ENCODE measurements around the gene PLCB2. TPM values are rescaled to one million over a fixed set of nuclear protein-coding genes. Genes with fewer than 3 reads are reported as not detected.

The PLCB2 gene
- total and polyA plus RNA-seq, 2 donors (not counting 3 experiments of a cell fraction or from before 2014, with no cell fraction given): 1.5 to 1.6 TPM

DNA sequence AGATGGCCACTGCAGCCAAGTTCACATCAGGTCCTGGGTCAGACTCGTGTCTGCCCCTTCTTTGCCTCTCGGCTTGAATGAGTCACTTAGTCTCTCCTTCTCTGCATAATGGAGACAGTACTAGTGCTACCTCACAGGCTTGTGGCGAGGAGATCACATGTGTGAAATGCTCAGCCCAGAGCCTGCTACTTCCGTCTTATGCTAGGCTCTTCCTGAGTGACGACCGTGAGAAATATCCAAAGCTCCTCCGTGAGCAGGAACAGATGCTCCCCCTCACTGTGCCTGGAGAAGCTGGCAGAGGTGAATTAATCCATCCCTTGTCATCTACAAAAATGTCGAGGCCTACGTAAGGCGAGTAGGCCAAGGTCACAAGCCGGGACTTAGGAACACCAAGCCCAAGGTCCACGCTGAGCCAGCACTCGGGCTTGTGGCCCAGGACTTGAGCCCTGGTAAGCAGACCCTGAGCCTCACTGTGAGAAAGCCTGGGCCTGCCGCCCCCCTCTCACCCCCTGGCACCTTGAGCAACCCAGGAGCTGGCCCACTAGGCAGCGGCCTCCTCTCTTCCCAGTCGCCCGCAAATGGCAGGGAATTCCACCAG, 51.0 kb downstream of the PLCB2 start:
- no peak for TF ChIP-seq FOS (IDR thresholded peaks at IDR 0.05; ENCODE audit: borderline replicate concordance, insufficient read depth, low read length)
- no peak for TF ChIP-seq EZH2 (IDR thresholded peaks at IDR 0.05; ENCODE audit: borderline replicate concordance, low read depth, low read length, severe bottlenecking)
- TF ChIP-seq, protein P1, sequence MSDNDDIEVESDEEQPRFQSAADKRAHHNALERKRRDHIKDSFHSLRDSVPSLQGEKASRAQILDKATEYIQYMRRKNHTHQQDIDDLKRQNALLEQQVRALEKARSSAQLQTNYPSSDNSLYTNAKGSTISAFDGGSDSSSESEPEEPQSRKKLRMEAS (IDR thresholded peaks at IDR 0.05; ENCODE audit: insufficient read depth, insufficient read length): no peak
- no peak for TF ChIP-seq MYC (IDR thresholded peaks at IDR 0.05; ENCODE audit: low read depth, low read length)
- TF ChIP-seq POLR2AphosphoS5 (IDR thresholded peaks at IDR 0.05; ENCODE audit: insufficient read depth, low read depth, low read length): no peak
- no peak for TF ChIP-seq POLR2A (IDR thresholded peaks at IDR 0.05; ENCODE audit: low read depth, low read length)
- no peak for TF ChIP-seq GATA2 (IDR thresholded peaks at IDR 0.05; ENCODE audit: insufficient read depth, insufficient read length, low read depth, low read length)
- TF ChIP-seq, protein P2, sequence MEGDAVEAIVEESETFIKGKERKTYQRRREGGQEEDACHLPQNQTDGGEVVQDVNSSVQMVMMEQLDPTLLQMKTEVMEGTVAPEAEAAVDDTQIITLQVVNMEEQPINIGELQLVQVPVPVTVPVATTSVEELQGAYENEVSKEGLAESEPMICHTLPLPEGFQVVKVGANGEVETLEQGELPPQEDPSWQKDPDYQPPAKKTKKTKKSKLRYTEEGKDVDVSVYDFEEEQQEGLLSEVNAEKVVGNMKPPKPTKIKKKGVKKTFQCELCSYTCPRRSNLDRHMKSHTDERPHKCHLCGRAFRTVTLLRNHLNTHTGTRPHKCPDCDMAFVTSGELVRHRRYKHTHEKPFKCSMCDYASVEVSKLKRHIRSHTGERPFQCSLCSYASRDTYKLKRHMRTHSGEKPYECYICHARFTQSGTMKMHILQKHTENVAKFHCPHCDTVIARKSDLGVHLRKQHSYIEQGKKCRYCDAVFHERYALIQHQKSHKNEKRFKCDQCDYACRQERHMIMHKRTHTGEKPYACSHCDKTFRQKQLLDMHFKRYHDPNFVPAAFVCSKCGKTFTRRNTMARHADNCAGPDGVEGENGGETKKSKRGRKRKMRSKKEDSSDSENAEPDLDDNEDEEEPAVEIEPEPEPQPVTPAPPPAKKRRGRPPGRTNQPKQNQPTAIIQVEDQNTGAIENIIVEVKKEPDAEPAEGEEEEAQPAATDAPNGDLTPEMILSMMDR (IDR thresholded peaks at IDR 0.05; ENCODE audit: extremely low read depth in 1 of 2, insufficient read depth in 1 of 2, low read depth in 1 of 2, low read length in 2 of 2): no peak
- TF ChIP-seq JUN (IDR thresholded peaks at IDR 0.05; ENCODE audit: borderline replicate concordance, insufficient read depth, insufficient read length, low read depth): no peak
- Histone ChIP-seq H3K36me3 (ENCODE audit: control insufficient read depth in 2 of 2, extremely low read depth in 1 of 2, insufficient read depth in 2 of 2, low read length in 2 of 2) (no peaks in the 10 kb centered on the region), H4K20me1 (replicated peaks; ENCODE audit: control insufficient read depth, extremely low read depth, insufficient read depth, low read length) (no peaks in the 10 kb centered on the region), H3K79me2 (ENCODE audit: control insufficient read depth, insufficient read depth, low read length) (no peaks in the 10 kb centered on the region), H3K4me2 (ENCODE audit: insufficient read depth, low read length) (no peak overlapping the region), H3K27ac (ENCODE audit: insufficient read depth, low read depth, low read length) (no peak overlapping the region), H2AFZ (ENCODE audit: low read depth, low read length) (no peak overlapping the region), H3K9me3 (replicated peaks; ENCODE audit: control insufficient read depth, insufficient read depth, low read length) (no peaks in the 10 kb centered on the region), H3K9me1 (replicated peaks; ENCODE audit: control insufficient read depth, extremely low read depth, insufficient read depth, low read length) (no peaks in the 10 kb centered on the region), H3K4me1 (ENCODE audit: control insufficient read depth, extremely low read depth, insufficient read depth, low read length) (peaks cover 11% of the 10 kb centered on the region), H3K27me3 (ENCODE audit: control insufficient read depth in 2 of 2, insufficient read depth in 2 of 2, low read length in 2 of 2) (peaks cover 31 to 34% of the 10 kb centered on the region in 2 experiments), H3K4me3 (replicated peaks in 1 of 3; ENCODE audit: insufficient read depth in 1 of 3, low read depth in 1 of 3, low read length in 3 of 3) (no peak overlapping the region), H3K9ac (replicated peaks; ENCODE audit: extremely low read depth, insufficient read depth, low read length) (no peak overlapping the region)
- no TSS peak for BruUV-seq (replicated peaks)
- POLR2A ChIA-PET: no interaction called here
- intact Hi-C loops (cut with micrococcal nuclease) (no loop called here), dilution Hi-C loops (cut with MboI; ENCODE audit: extremely low pct_ligation_motif_present, low sequenced_read_pairs) (no loop called here)
- CTCF ChIA-PET: interaction anchor here (1.6 to 3.2 kb wide), 3 partner anchors 10 to 39 kb away, joined by 4 to 14 read pairs (median 6); no protein-coding TSS in a partner anchor
- DNase-seq (ENCODE audit: low read depth, low spot score) (no peak), FAIRE-seq (no peak)

Data from endothelial cell of umbilical vein (primary cell).